Measurements from ENCODE around the gene GPR87. TPM values are rescaled to one million over a fixed set of nuclear protein-coding genes. Genes with fewer than 3 reads are reported as not detected.

The GPR87 gene
- total RNA-seq: 13.5 TPM

- peak; percentile 49 for DNase-seq (ENCODE audit: low spot score)
Observed at GRCh38 chr3:151316267-151316991, at the start of gene GPR87. GPR87 (minus strand) TSS chr3:151316820; CDS start chr3:151300100, 16,720 bp downstream.

- DNase-seq (ENCODE audit: low spot score): no peak
Observed at GRCh38 chr3:151362751-151363174, 46.1 kb upstream of the GPR87 start.

- no peak for DNase-seq (ENCODE audit: low spot score)
Observed at GRCh38 chr3:151357463-151357850, 40.8 kb upstream of the GPR87 start.

- DNase-seq (ENCODE audit: low spot score): no peak
Observed at GRCh38 chr3:151356794-151357462, 40.3 kb upstream of the GPR87 start.

GRCh38 chr3:151351648-151352047 lies 35.0 kb upstream of the GPR87 start:
- DNase-seq (ENCODE audit: low spot score): no peak

GRCh38 chr3:151351219-151351618 lies 34.6 kb upstream of the GPR87 start:
- no peak for DNase-seq (ENCODE audit: low spot score)

- no peak for DNase-seq (ENCODE audit: low spot score)
Observed at GRCh38 chr3:151350656-151351055, 34.0 kb upstream of the GPR87 start.

- DNase-seq (ENCODE audit: low spot score): no peak
Observed at GRCh38 chr3:151347432-151347831, 30.8 kb upstream of the GPR87 start.

- DNase-seq (ENCODE audit: low spot score): no peak
Observed at GRCh38 chr3:151346292-151346691, 29.7 kb upstream of the GPR87 start.

GRCh38 chr3:151345859-151346258 lies 29.2 kb upstream of the GPR87 start:
- DNase-seq (ENCODE audit: low spot score): no peak

GRCh38 chr3:151331696-151332095 lies 15.1 kb upstream of the GPR87 start:
- no peak for DNase-seq (ENCODE audit: low spot score)

- DNase-seq (ENCODE audit: low spot score): no peak
Observed at GRCh38 chr3:151330899-151331298, 14.3 kb upstream of the GPR87 start.

GRCh38 chr3:151330379-151330778 lies 13.8 kb upstream of the GPR87 start:
- DNase-seq (ENCODE audit: low spot score): no peak

GRCh38 chr3:151329363-151329762 lies 12.7 kb upstream of the GPR87 start, which contains the start of gene P2RY13:
P2RY13 (minus strand) TSS chr3:151329549; CDS start chr3:151329528, 21 bp downstream.
- no peak for DNase-seq (ENCODE audit: low spot score)

GRCh38 chr3:151328298-151328995 lies 11.8 kb upstream of the GPR87 start:
- DNase-seq (ENCODE audit: low spot score): no peak

GRCh38 chr3:151327571-151328198 lies 11.1 kb upstream of the GPR87 start:
- no peak for DNase-seq (ENCODE audit: low spot score)

- DNase-seq (ENCODE audit: low spot score): no peak
Observed at GRCh38 chr3:151322511-151322910, 5.9 kb upstream of the GPR87 start.

GRCh38 chr3:151321526-151321925 lies 4.9 kb upstream of the GPR87 start:
- DNase-seq (ENCODE audit: low spot score): no peak

- no peak for DNase-seq (ENCODE audit: low spot score)
Observed at GRCh38 chr3:151320131-151320530, 3.5 kb upstream of the GPR87 start.

- no peak for DNase-seq (ENCODE audit: low spot score)
Observed at GRCh38 chr3:151319628-151320027, 3.0 kb upstream of the GPR87 start.

GRCh38 chr3:151318991-151319390 lies 2.4 kb upstream of the GPR87 start:
- no peak for DNase-seq (ENCODE audit: low spot score)

- DNase-seq (ENCODE audit: low spot score): no peak
Observed at GRCh38 chr3:151318313-151318712, 1.7 kb upstream of the GPR87 start.

Data from ureter (tissue), 1 donor.